Measurements from ENCODE around the gene CDC27. TPM values are rescaled to one million over a fixed set of nuclear protein-coding genes. Genes with fewer than 3 reads are reported as not detected.

CDC27 gene
- total and polyA plus RNA-seq, 2 donors (not counting 3 experiments of a cell fraction or from before 2014, with no cell fraction given), result 76.1 to 172 TPM

- H3K9ac ChIP-seq (replicated peaks; ENCODE audit: extremely low read depth, insufficient read depth, low read length), result peak overlapping the region; percentile 52
- no TSS peak for BruUV-seq (replicated peaks)
- FAIRE-seq (no peak), DNase-seq (ENCODE audit: low read depth, low spot score) (no peak)
- H3K27ac ChIP-seq (ENCODE audit: insufficient read depth, low read depth, low read length), result peak overlapping the region; percentile 19
- TF ChIP-seq POLR2AphosphoS5 (IDR thresholded peaks at IDR 0.05; ENCODE audit: insufficient read depth, low read depth, low read length) (no peak), EZH2 (IDR thresholded peaks at IDR 0.05; ENCODE audit: borderline replicate concordance, low read depth, low read length, severe bottlenecking) (no peak), JUN (IDR thresholded peaks at IDR 0.05; ENCODE audit: borderline replicate concordance, insufficient read depth, insufficient read length, low read depth) (no peak), FOS (IDR thresholded peaks at IDR 0.05; ENCODE audit: borderline replicate concordance, insufficient read depth, low read length) (no peak), MYC (IDR thresholded peaks at IDR 0.05; ENCODE audit: low read depth, low read length) (no peak), MAX (IDR thresholded peaks at IDR 0.05; ENCODE audit: insufficient read depth, insufficient read length) (no peak), POLR2A (IDR thresholded peaks at IDR 0.05; ENCODE audit: low read depth, low read length) (no peak), CTCF (IDR thresholded peaks at IDR 0.05; ENCODE audit: extremely low read depth in 1 of 2, insufficient read depth in 1 of 2, low read depth in 1 of 2, low read length in 2 of 2) (no peak), GATA2 (IDR thresholded peaks at IDR 0.05; ENCODE audit: insufficient read depth, insufficient read length, low read depth, low read length) (no peak)
- POLR2A ChIA-PET, result interaction anchor here (1.0 to 1.4 kb wide), 2 partner anchors 35 to 126 kb away, joined by 3 to 5 read pairs; no protein-coding TSS in a partner anchor
- peaks cover 42% of the 10 kb centered on the region for H3K79me2 ChIP-seq (ENCODE audit: control insufficient read depth, insufficient read depth, low read length)
- no peaks in the 10 kb centered on the region for H3K36me3 ChIP-seq (ENCODE audit: control insufficient read depth in 2 of 2, extremely low read depth in 1 of 2, insufficient read depth in 2 of 2, low read length in 2 of 2)
- H3K27me3 ChIP-seq (ENCODE audit: control insufficient read depth in 2 of 2, insufficient read depth in 2 of 2, low read length in 2 of 2), result no peaks in the 10 kb centered on the region
- dilution Hi-C loops (cut with MboI; ENCODE audit: extremely low pct_ligation_motif_present, low sequenced_read_pairs) (no loop called here), intact Hi-C loops (cut with micrococcal nuclease) (loop anchor here (1.0 to 2.0 kb wide), 4 partner anchors 36 to 133 kb away; partner anchors contain the start of genes EFCAB13 and ITGB3)
- H3K9me3 ChIP-seq (replicated peaks; ENCODE audit: control insufficient read depth, insufficient read depth, low read length), result no peaks in the 10 kb centered on the region
- H4K20me1 ChIP-seq (replicated peaks; ENCODE audit: control insufficient read depth, extremely low read depth, insufficient read depth, low read length), result peaks cover 4% of the 10 kb centered on the region
- H2AFZ ChIP-seq (ENCODE audit: low read depth, low read length), result peak overlapping the region; percentile 63
- CTCF ChIA-PET, result interaction anchor here (0.6 to 1.6 kb wide), 8 partner anchors 8 to 126 kb away, joined by 3 to 9 read pairs (median 4); no protein-coding TSS in a partner anchor
- H3K4me2 ChIP-seq (ENCODE audit: insufficient read depth, low read length), result peak overlapping the region; percentile 81
- H3K9me1 ChIP-seq (replicated peaks; ENCODE audit: control insufficient read depth, extremely low read depth, insufficient read depth, low read length), result no peaks in the 10 kb centered on the region
- peak overlapping the region in 2 of 3 experiments; percentile 26 to 54 for H3K4me3 ChIP-seq (replicated peaks in 1 of 3; ENCODE audit: insufficient read depth in 1 of 3, low read depth in 1 of 3, low read length in 3 of 3)
- peaks cover 23% of the 10 kb centered on the region for H3K4me1 ChIP-seq (ENCODE audit: control insufficient read depth, extremely low read depth, insufficient read depth, low read length)
These were observed 690 bp upstream of the CDC27 start for GRCh38 chr17:47189732-47190237.
